Measurements from ENCODE around the gene SOX5.

The SOX5 gene

GRCh38 chr12:23581913-23582312, 367.6 kb downstream of the SOX5 start:
- DNase-seq = peak; percentile 3

DNA sequence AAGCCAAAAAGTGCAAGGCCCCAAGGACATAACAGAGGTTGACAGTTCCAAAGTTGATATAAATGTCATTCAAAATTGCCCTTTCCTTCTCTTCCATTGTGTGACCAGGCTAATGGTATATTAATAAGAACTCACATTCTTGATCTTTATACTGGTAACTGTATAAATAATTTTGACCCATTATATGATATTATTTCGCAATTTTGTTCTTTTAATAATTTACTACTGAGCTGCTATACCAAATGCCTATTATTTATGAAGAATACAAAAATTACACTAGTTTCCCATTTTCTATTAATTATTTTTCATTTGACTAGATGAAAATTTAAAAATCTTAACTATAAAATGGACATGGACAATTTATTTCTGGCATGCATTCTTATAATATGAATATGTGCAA, 370.2 kb downstream of the SOX5 start:
- no peak for DNase-seq

- no peak for DNase-seq
These were observed 373.1 kb downstream of the SOX5 start for GRCh38 chr12:23576372-23576771.

- DNase-seq = no peak
These were observed 380.1 kb downstream of the SOX5 start for GRCh38 chr12:23569356-23569755.

GRCh38 chr12:23566133-23566532, 383.3 kb downstream of the SOX5 start:
- no peak for DNase-seq

- no peak for DNase-seq
These were observed 384.9 kb downstream of the SOX5 start for GRCh38 chr12:23564451-23565152.

DNA sequence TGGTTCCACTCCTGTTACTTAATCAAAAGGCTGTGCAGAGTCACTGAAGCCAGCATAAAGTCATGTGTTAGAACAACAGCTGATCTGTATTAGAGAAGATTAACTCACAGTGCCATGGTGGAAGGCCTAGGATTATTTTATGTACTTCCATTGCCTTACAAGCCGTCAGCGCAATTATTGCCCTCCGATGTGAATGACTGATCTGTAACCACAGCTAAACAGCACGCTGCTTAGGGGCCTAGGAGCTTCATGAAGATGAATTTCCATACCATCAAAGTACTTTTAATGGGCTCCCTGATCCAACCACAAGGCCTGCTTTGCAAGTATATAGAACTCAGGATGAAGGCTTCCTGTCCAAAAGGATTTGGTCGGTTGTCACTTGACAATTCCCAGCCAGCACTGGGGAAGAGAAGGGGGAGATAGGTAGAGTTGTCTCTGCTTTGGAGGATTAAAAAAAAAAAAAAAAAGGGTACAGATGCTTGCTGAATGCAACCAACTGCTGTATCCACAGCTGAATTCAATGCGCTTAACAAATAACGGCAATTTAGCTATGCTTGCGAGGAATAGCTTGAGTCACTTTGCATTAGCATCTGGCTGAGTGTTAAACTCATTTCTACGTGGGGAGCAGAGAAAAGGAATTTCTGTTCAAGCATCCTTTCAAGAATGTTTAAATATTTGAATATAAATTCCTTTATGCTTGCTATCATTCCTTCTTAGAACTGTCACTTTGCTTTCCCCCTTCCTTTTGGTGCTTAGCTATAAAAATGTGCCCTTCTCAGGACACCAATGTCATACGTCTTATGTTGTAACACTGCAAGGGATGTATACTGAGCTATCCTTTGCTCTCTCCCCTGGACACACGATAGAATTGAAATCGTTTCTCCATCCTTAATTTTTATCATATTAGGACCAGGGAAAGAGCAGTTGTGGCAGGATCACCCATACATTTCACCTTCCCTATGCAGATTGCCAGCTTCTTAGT, 387.8 kb downstream of the SOX5 start:
- no peak for DNase-seq

DNA sequence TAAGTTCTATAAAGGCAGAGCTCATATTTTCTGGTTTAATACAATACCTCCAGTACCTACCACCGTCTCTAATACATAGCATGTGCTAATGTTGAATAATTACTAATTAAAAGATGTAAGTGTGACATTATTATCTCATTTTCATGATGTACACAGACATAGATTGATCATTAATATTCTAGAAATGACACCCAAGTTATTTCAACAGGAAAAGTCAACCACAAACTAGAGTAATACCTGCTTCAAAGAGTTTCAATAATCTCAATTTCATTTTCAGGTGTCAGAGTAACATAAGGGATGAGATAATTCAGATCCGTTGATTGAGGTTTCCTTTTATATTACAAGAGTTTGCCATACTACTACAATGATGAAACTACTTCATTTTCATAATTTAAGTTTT, 388.9 kb downstream of the SOX5 start:
- DNase-seq = no peak

GRCh38 chr12:23559268-23559753, 390.2 kb downstream of the SOX5 start:
- peak; percentile 25 for DNase-seq

GRCh38 chr12:23556661-23557060, 392.8 kb downstream of the SOX5 start:
- no peak for DNase-seq

- no peak for DNase-seq
These were observed 393.7 kb downstream of the SOX5 start for GRCh38 chr12:23555825-23556207.

GRCh38 chr12:23555180-23555824, 394.2 kb downstream of the SOX5 start:
- no peak for DNase-seq

GRCh38 chr12:23552417-23552816, 397.1 kb downstream of the SOX5 start:
- DNase-seq = no peak

GRCh38 chr12:23550753-23551152, 398.7 kb downstream of the SOX5 start:
- no peak for DNase-seq

DNA sequence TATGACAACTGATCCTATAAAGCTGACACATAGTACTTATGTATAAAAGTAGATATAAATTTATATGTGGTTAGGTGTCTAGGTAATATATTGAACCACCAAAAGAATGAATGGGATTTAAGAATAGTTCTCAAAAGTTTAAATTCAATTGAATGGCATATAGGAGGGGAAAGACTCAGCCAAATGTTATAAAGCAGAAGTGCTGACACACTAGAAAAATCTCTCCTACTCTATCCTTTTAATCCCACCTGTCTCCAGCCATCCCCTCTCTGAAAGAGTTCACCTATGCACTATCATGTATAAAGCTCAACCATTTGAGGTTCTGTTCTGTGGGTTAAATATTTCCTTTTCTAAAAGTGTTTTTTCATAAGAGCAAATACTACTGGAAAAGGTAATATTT, 400.7 kb downstream of the SOX5 start:
- DNase-seq = no peak

- no peak for DNase-seq
These were observed 402.7 kb downstream of the SOX5 start for GRCh38 chr12:23546756-23547155.

GRCh38 chr12:23543767-23544166, 405.7 kb downstream of the SOX5 start:
- DNase-seq = no peak

GRCh38 chr12:23542187-23542586, 407.3 kb downstream of the SOX5 start:
- no peak for DNase-seq

- DNase-seq = no peak
These were observed 408.9 kb downstream of the SOX5 start for GRCh38 chr12:23540572-23540971.

DNA sequence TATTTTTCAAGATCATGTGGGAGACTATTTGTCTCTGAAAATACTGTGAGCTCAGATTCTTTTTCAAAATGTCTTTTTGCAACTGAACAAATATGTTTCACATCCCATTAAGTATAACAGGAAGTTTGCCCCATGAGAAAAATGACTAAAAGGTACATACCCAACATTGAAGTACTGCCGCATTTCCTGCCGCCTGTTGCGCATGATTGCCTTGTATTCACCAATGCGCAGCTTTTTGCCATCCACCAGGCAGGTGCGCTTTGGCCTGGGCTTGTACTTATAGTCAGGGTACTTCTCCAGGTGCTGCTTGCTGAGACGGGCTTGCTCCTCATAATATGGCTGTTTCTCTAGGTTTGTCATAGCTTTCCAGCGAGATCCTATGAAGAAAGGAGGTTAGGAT, 413.2 kb downstream of the SOX5 start:
- no peak for DNase-seq

DNA sequence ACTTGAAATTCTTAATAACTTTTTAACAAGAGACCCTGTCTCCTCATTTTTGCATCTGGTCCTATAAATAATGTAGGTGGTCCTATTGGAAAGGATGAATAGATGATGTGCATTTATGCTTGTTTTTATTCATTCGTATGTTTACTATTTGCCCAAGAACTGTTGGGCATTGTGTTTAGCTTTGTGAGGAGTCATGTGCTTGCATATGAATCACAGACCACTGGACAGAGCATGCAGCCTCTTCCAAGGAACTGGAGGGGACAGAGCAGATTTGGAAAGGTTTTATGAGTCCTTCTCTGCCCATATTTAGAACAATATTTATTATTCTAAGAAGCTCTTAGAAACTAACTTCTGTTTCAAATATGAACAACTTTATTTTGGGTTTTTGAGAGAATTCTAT, 414.0 kb downstream of the SOX5 start:
- DNase-seq = no peak

DNA sequence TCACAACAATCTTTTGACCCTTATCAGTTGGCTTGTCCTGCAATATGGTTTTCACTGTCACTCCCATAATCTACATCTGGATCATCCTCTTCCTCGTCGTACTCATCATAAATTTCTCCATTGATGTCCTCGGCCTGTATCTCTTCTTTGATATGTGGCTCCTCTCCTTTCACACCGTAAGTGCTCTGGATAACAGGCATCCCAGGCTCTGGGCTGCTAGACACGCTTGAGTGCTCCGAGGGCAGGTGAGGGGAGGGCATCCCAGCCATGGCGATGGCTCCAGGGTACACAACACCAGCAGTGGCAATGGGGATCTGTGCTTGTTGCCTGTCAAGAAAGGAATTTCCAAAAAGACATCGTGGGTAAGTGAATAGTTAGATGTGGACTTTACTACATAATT, 415.3 kb downstream of the SOX5 start:
- DNase-seq = no peak

DNA sequence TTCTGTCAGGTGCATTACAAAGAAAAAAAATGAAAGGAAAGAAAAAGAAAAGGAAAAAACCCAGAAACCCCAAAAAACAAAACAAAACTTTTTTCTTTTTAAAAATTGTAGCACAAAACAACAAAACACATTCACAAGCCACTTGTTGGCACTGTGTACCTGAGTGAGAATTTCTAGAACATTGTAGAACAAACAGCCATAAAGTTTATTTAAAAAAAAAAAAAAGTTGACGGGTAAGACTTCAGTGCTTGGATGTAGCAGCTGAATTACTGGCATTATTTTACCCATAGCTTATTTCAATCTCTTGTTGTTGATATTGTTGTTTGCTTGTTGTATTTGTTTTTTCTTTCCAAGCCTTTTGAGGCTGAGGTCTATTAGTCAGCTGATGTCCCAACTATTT, 415.8 kb downstream of the SOX5 start:
- no peak for DNase-seq

GRCh38 chr12:23533265-23533664, 416.2 kb downstream of the SOX5 start:
- DNase-seq = no peak

All from MV-4-11 (cell line).